GM19351 (cell line): Measurements from ENCODE around the gene TAF4B.
"Not testable (repeated sequence)": the region's sequence is repeated elsewhere in the genome, so short reads cannot be mapped to it uniquely, and the experiment has no call there.

Experiments used
- ATAC-seq: cut with Tn5 transposase; IDR thresholded peaks from one replicate; pipeline ENCODE4 v1.9.1; 2021; ENCODE audit warnings: mild to moderate bottlenecking, moderate library complexity; ENCODE audit not compliant: unreplicated experiment

Gene TAF4B

DNA sequence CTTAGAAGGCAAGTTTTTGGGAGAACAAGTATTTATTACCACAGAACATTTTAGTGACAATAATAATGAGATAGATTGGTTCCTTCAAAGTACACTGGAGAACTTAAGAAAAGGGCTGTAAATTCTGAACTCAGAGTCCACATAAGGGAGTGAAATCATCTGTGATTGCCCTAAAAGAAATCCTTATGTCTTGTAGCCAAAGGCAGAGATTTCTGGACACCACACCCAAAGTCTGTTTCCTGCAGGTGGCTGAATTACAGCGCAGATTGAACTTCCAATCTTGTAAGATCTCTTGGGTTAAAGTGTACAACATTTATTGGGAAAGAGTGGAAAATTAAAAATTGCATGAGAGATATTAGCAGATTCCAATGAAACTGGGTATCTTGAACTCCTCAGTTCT, 143.8 kb downstream of the TAF4B start:
- ATAC-seq, result no peak

DNA sequence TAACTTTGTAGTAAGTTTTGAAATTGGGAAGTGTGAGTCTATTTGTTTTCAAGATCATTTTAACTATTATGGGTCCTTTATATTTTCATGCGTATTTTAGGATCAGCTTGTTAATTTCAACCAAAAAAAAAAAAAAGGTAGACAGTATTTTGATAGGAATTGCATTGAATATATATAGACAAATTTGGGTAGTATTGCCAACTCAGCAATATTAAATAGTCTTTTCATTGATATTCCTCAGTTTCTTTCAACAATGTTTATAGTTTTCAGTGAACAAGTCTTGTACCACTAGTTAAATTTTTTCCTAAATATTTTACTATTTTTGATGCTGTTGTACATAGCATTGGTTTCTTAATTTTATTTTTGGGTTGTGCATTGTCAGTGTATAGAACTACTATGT, 149.9 kb downstream of the TAF4B start:
- no peak for ATAC-seq

DNA sequence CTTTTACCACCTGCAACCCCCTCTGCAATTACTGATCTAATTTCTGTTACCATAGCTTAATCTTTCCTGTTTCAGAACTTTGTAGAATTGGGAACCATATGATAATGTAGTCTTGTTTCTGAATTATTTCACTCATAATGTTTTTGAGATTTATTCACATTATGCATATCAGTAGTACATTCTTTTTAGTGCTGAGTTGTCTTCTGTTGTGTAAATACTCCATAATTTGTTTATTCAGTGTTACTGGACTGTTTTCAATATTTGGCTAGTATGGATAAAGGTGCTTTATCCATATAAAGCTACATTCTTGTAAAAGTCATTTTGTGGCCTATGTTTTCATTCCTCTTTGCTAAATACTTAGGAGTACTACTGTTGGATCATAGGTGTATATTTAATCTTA, 152.5 kb downstream of the TAF4B start:
- no peak for ATAC-seq

DNA sequence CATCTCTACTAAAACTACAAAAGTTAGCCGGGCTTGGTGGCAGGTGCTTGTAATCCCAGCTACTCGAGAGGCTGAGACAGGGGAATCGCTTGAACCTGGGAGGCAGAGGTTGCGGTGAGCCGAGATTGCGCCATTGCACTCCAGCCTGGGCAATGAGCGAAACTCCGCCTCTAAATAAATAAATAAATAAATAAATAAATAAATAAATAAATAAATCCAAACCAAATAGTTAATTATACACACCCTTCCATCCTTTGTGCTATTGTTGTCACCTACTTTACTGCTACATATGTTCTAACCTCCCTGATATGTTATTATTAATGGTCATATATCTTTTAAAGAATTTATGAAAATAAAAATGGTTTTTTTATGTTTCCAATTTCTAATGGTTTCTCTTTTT, 155.3 kb downstream of the TAF4B start:
- not testable (repeated sequence) for ATAC-seq

DNA sequence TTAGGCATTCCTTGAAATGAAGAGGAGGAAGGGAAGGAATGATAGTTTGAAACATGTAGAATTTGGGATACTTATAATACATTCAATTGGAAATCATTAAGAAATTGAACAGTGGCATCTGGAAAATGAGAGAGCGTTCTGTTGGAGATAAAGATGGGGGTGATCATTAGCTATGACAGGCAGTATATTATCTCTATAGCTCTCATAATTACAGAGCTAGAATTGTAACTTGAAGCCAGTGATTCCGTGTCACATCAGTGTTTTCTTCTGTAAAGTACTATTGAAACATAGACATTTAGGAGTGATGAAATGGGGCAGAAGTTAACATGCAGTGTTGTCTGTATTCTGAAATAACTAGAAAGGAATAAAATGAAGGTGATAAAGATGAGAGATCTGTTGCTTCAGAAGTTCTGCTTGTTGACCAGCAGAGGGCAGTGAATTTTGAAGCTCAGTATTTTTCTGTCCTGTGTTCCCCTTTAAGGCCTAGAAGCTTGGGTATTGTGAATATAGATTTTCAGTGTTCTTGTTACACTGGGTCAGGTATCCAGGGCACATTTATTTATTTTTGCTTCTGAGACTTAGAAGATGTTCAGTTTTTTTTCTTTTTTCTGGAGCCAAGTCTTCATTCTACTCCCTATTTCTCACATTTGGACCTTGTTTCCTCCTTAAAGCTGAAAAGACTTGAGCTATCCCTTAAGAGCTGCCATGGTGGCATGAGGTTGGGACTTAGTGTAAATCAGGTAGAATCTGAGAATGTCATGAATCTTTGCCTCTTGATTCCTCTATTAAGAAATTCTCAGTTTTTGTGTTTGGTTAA, 157.4 kb downstream of the TAF4B start:
- ATAC-seq, result peak; percentile 93

DNA sequence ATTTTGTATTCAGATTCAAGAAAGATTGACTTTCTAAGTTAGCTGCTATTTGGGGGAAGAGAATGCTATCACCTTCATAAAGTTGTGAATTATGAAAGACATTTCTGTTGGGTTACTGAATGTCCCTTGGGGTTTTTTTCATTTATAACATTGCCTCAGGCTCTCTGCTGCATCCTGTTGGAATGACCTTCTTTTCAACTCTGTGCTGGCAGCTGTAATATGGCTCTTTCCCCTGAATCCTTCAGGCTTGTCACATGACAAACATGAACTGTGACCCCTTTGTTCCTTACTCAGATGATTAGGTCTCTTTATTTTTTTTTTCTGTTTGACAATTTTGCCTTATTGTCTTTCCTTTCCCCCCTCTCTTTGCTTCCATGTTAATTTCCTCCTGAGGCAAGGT, 159.8 kb downstream of the TAF4B start:
- ATAC-seq, result no peak

DNA sequence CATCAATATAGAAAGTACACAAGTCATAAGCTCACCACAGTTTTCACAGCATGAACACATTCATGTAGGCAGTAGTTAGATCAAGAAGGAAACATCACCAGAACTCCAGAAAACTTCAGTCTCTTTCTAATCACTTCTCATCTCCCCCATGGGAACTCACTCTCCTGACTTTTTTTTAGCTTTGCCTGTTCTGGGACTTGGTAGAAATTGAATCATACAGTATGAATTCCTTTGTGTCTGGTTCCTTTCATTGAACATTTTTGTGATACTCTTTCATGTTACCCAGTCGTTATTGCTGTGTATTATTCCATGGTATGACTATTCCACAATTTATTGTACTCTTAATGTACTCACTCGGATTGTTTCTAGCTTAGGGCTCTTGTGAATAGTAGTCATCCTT, 160.2 kb downstream of the TAF4B start:
- no peak for ATAC-seq

DNA sequence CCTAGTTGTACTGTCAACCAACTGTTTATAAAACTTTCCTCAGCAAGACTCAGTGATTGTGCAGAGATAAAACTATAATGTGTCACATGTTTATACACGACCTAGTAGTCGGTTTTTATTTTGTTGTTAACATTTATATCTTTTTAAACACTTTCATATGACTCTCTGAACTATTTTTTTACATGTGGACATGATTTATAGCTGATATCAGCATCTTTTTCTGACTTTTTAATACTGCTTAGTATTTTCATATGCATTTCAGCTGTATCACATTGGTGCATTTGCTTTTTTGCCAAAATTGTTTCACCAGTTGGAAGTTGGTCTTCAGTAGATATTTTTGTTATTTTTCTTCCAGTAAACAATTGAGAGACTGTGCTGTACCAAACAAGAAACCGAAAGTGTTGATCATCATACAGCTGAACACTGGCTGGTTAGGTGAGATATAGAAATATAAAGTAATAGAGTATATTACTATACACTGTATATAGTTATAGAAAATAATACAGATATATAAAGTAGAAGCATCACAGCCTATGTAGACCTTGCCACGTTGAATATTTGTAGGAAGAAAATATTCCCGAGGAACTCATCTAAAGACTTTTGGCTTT, 167.9 kb downstream of the TAF4B start:
- ATAC-seq, result no peak

DNA sequence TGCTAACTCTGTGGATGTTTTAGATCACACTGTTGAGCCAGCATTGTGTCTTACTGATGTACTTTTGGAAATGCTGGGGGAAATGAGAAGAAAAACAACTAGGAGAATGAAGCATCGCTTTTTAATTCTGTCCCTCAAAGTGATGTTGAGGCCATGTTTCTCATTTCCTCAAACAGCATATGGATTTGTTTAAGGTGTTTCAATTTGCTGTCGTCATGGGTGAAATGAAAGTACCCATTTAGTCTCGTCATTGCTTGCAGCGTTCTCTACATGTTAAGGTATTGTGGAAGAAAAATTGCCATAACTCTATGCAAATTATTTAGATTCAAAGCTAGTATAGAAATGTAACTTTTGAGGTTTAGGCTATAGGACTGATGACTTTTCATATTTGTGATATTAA, 170.8 kb downstream of the TAF4B start:
- ATAC-seq, result peak; percentile 85

GRCh38 chr18:26403491-26403890, 177.2 kb downstream of the TAF4B start:
- no peak for ATAC-seq

- ATAC-seq, result peak; percentile 85
These were observed 179.1 kb downstream of the TAF4B start for GRCh38 chr18:26405190-26405801.

GRCh38 chr18:26406324-26406723, 180.1 kb downstream of the TAF4B start:
- no peak for ATAC-seq

DNA sequence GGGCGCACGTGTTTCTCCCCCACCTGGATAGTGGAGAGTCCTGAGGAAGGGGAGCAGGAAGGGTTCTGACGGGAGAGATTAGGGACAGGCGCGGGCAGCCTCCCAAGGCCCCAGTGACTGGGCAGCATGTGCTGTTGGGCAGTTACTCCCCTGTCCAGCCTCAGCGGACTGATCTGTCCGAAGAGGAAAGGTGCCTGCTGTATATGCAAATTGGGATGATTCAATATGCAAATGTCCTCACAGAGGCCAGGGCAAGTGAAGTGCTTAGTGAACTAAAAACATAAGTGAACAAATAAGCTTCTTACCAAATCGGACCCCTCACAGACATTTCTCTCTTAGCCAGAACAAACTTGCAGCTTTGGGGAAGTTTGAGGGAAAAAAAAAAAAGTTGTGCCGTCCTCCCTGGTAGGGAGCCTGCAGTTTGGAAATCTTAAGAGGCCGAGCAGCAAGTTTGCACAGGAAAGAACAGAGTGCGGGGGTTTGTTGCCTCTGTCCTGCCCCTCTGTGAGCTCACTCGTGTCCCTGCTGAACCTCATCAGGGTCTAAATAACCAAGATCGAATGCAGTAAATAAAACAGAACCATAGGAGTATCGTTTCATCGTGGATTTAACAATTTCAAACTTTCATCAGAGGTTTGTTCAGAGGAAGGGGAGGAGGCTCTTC, 180.7 kb downstream of the TAF4B start:
- no peak for ATAC-seq

DNA sequence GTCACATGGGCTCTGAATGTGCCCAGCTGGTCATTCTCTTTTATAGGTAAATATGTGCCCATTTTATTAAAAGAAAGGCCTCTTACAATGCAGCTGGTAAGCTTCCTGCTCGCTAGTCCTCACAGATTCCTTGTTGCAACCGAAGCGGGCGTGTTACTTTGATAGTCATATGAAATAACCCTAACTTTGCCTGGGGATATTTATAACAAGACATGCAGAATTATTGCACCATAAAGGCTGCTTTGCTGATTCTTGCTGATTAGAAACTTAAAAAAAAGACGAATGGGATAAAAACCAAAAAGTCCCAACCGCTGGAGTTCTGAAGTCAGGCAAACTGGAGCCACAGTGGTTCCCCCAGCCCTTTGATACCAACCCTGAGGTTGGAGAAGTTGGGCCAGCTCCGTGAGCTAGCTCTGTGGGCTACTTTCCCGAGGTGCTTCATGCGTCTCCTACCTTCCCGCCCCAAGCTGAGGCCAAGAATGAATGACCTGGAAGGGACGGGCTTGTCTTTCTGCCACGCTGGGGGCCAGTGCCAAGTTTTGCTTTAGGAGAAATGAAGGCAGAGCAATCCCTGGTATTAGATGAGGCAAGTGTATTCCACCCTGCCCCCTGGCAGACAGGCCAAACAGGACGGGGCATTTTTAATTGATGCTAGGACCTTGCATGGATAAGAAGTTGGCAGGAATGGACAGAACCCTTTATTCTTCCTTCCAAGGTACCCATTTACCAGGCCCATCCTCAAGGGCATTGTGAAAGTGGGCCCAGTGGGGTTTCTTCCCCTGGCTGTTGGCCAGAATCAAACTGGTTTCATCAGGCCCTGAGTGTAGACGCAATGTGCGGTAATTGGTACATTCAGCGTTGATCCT, 181.7 kb downstream of the TAF4B start:
- ATAC-seq, result no peak

GRCh38 chr18:26409091-26409490, 182.8 kb downstream of the TAF4B start:
- ATAC-seq, result no peak

DNA sequence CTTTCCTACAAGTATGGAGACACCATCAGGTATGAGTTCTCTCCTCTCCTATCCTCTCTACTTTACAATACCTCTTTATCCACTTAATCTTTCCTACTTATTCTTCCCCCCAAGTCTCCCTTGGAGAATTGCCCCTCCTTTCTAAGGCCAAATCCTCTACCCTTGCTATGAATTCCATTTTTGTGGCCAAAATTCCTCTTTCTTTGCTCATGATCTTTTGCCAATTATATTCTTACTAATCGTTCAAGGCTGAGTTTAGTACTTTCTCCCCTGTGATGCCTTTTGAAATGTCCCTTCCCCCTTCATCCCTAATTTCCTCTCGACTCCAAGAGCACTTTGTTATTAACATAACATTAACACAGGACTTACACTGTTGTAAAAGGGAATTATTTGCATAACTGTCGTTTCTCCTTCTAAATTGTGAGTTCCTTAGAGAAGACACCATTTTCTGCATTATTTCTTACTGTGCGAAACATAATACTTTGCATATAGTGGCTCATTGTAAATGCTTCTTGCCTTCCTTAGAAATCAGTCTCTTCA, 188.7 kb downstream of the TAF4B start:
- no peak for ATAC-seq

- no peak for ATAC-seq
These were observed 189.4 kb downstream of the TAF4B start for GRCh38 chr18:26415631-26416030.

GRCh38 chr18:26416652-26417150, 190.5 kb downstream of the TAF4B start:
- no peak for ATAC-seq

DNA sequence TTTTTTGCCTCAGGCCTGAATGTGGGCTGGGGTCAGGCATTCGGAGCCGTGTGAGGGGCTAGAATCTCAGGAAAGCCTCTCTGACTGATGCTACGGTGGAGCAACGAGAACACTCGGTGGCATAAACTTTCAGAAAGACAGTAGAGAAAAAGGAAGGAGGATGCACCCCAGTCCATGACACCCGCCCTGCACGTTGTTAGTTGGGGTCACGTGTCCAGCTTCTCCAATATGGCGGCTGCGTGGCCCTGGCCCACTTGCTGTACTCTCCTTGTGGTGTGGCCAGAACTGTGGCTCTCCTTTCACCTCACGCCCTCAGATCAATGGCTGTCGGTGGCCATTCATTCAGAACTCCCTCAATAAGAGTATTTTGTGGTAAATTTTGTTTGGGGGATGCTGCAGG, 190.9 kb downstream of the TAF4B start:
- no peak for ATAC-seq

DNA sequence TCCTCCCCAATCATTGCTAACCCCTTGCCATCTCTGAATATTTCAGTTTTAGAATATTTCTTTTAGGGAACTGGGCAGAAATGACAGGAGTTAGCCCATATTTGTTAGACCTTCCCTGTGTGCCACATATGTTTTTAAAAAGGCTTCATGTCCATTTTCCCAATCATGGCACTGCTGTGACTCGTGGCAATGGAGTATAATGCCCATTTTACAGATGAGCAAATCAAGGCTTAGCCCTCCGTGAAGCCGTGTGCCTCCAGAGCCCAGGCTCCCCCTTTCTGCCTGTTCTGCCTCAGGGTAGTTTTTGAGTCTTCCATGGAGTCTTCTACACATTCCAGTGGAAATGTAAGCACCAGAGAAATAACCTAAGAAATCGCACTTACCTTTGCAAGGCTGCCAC, 192.0 kb downstream of the TAF4B start:
- ATAC-seq, result no peak
